Activated CD4-positive, alpha-beta T cell treated with anti-CD3 and anti-CD28 coated beads, Interleukin-2, amount 50 U/mL, for 4 hours (primary cell): Measurements from ENCODE around the gene C2orf42.
"Not testable (repeated sequence)": the region's sequence is repeated elsewhere in the genome, so short reads cannot be mapped to it uniquely, and the experiment has no call there.

ENCODE experiments used
- DNase-seq, 2 experiments: peaks; one replicate each; pipeline ENCODE4 v3.0.0-alpha.2; 2020

C2orf42 gene

GRCh38 chr2:70190418-70191243, at the start of gene C2orf42:
Gene C2orf42, minus strand, starts transcription at chr2:70191019. Its CDS starts 9,034 bp downstream, at chr2:70181985.
- peak; percentile 96 for DNase-seq

GRCh38 chr2:70240599-70240998, 49.8 kb upstream of the C2orf42 start:
- no peak for DNase-seq

- no peak for DNase-seq
These were observed 43.1 kb upstream of the C2orf42 start for GRCh38 chr2:70233926-70234325.

GRCh38 chr2:70226781-70227180, 36.0 kb upstream of the C2orf42 start:
- no peak for DNase-seq

- DNase-seq = not testable (repeated sequence)
These were observed 32.5 kb upstream of the C2orf42 start for GRCh38 chr2:70223305-70223704.

- DNase-seq = no peak
These were observed 24.2 kb upstream of the C2orf42 start for GRCh38 chr2:70214953-70215549.

- DNase-seq = no peak
These were observed 23.5 kb upstream of the C2orf42 start for GRCh38 chr2:70214365-70214764.

GRCh38 chr2:70212298-70212932, 21.6 kb upstream of the C2orf42 start:
- DNase-seq = no peak

GRCh38 chr2:70211595-70211994, 20.8 kb upstream of the C2orf42 start:
- DNase-seq = no peak

- no peak for DNase-seq
These were observed 13.6 kb upstream of the C2orf42 start for GRCh38 chr2:70204452-70204851.

- DNase-seq = no peak
These were observed 12.3 kb upstream of the C2orf42 start for GRCh38 chr2:70203086-70203485.

- DNase-seq = no peak
These were observed 11.5 kb upstream of the C2orf42 start for GRCh38 chr2:70202236-70202806.

GRCh38 chr2:70201831-70202230, 11.0 kb upstream of the C2orf42 start:
- DNase-seq = no peak

GRCh38 chr2:70201225-70201768, 10.5 kb upstream of the C2orf42 start:
- no peak for DNase-seq

GRCh38 chr2:70199320-70199864, 8.6 kb upstream of the C2orf42 start:
- DNase-seq = no peak

GRCh38 chr2:70192516-70192915, 1.7 kb upstream of the C2orf42 start:
- no peak for DNase-seq

GRCh38 chr2:70191244-70191735, 471 bp upstream of the C2orf42 start:
- no peak for DNase-seq

GRCh38 chr2:70188460-70188859, 2.4 kb downstream of the C2orf42 start:
- DNase-seq = no peak

GRCh38 chr2:70187170-70187569, 3.6 kb downstream of the C2orf42 start:
- DNase-seq = not testable (repeated sequence)

GRCh38 chr2:70182689-70183088, 8.1 kb downstream of the C2orf42 start:
- no peak for DNase-seq

GRCh38 chr2:70181363-70181956, 9.4 kb downstream of the C2orf42 start:
- no peak for DNase-seq

GRCh38 chr2:70173520-70173919, 17.3 kb downstream of the C2orf42 start:
- DNase-seq = no peak
